ENCODE data around the gene CCSER1.

DNA sequence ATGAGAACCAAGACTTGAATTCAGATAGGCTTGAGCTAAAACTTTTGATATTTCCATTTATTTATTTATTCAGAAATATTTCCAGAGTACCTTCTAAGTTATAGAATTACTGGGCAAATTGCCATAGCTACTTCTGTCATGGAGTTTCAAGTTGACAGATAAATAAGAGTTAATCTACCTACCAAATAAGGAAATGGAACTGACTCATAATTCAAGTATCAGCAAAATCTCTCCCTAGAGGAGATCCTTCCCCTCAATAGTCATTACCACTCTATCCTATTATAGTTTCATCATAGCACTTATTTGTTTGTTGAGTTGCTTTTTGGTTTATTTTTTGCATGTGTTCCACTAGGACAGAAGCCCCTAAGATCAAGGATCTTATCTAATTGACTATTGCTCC lies 48.8 kb upstream of the CCSER1 start:
- TF ChIP-seq, protein P1, sequence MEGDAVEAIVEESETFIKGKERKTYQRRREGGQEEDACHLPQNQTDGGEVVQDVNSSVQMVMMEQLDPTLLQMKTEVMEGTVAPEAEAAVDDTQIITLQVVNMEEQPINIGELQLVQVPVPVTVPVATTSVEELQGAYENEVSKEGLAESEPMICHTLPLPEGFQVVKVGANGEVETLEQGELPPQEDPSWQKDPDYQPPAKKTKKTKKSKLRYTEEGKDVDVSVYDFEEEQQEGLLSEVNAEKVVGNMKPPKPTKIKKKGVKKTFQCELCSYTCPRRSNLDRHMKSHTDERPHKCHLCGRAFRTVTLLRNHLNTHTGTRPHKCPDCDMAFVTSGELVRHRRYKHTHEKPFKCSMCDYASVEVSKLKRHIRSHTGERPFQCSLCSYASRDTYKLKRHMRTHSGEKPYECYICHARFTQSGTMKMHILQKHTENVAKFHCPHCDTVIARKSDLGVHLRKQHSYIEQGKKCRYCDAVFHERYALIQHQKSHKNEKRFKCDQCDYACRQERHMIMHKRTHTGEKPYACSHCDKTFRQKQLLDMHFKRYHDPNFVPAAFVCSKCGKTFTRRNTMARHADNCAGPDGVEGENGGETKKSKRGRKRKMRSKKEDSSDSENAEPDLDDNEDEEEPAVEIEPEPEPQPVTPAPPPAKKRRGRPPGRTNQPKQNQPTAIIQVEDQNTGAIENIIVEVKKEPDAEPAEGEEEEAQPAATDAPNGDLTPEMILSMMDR (conservative IDR thresholded peaks at IDR 0.05): no peak
- TF ChIP-seq EZH2 (IDR thresholded peaks at IDR 0.05; ENCODE audit: low read depth): no peak

Measured in PC-9 (cell line).